ENCODE data around the gene RBM7. TPM values are rescaled to one million over a fixed set of nuclear protein-coding genes. Genes with fewer than 3 reads are reported as not detected.

The RBM7 gene
- total and polyA plus RNA-seq, 4 donors: 11.1 to 23.0 (median 13.9) TPM

- WGBS: 85% methylated on average over 2 of the region's 2 CpGs
- H3K9me3 ChIP-seq (ENCODE audit: control insufficient read depth in 4 of 4, low read length in 3 of 4): no peaks in the 10 kb centered on the region
- no peaks in the 10 kb centered on the region for H3K27me3 ChIP-seq (ENCODE audit: control insufficient read depth in 4 of 4, insufficient read depth in 4 of 4, low read length in 3 of 4)
- no peak overlapping the region for H3K27ac ChIP-seq (ENCODE audit: low read depth in 1 of 2, low read length in 2 of 2)
- H3K4me3 ChIP-seq (ENCODE audit: low read depth in 1 of 3, low read length in 3 of 3): no peak overlapping the region
- no peak for TF ChIP-seq RAD21 (IDR thresholded peaks at IDR 0.05)
- TF ChIP-seq TAF1 (conservative IDR thresholded peaks at IDR 0.05): no peak
- TF ChIP-seq EGR1 (IDR thresholded peaks at IDR 0.05; ENCODE audit: low read depth in 2 of 2): no peak
- TF ChIP-seq YY1 (IDR thresholded peaks at IDR 0.05): no peak
- TF ChIP-seq FOXA2 (IDR thresholded peaks at IDR 0.05): no peak
- no peak for TF ChIP-seq HNF4G (IDR thresholded peaks at IDR 0.05)
- no peak for TF ChIP-seq JUND (IDR thresholded peaks at IDR 0.05)
- TF ChIP-seq CTCF (IDR thresholded peaks at IDR 0.05; ENCODE audit: low read depth, low read length, missing input control): no peak
- no peak for TF ChIP-seq RXRA (IDR thresholded peaks at IDR 0.05)
- no peak for TF ChIP-seq ATF3 (IDR thresholded peaks at IDR 0.05)
- TF ChIP-seq REST (IDR thresholded peaks at IDR 0.05): no peak
- no peak for TF ChIP-seq SP1 (IDR thresholded peaks at IDR 0.05)
- TF ChIP-seq MAX (IDR thresholded peaks at IDR 0.05): no peak
- no peak for TF ChIP-seq GABPA (IDR thresholded peaks at IDR 0.05 in 1 of 2, conservative IDR thresholded peaks at IDR 0.05 in 1 of 2)
- no peak for TF ChIP-seq ZBTB33 (IDR thresholded peaks at IDR 0.05)
- no peak for TF ChIP-seq HNF4A (conservative IDR thresholded peaks at IDR 0.05)
- DNase-seq (ENCODE audit: low spot score): no peak
- H3K4me1 ChIP-seq (ENCODE audit: control insufficient read depth in 4 of 4, insufficient read depth in 4 of 4, low read length in 3 of 4): peaks cover 0 to 15% (median 2%) of the 10 kb centered on the region in 4 donors
- H3K36me3 ChIP-seq (ENCODE audit: control insufficient read depth in 4 of 4, insufficient read depth in 3 of 4, low read depth in 1 of 4, low read length in 3 of 4): peaks cover 1 to 10% (median 4%) of the 10 kb centered on the region in 4 donors
- no peak overlapping the region for H3K9ac ChIP-seq (ENCODE audit: low read depth in 1 of 2, low read length in 2 of 2)
Measured at GRCh38 chr11:114441921-114442320, 41.5 kb downstream of the RBM7 start.

GRCh38 chr11:114442536-114442935 is 42.1 kb downstream of the RBM7 start:
- WGBS: 95% methylated on average over 1 of the region's 1 CpG
- no peak overlapping the region for H3K4me3 ChIP-seq (ENCODE audit: low read depth in 1 of 3, low read length in 3 of 3)
- no peak for DNase-seq (ENCODE audit: low spot score)
- peaks cover 1 to 10% (median 4%) of the 10 kb centered on the region in 4 donors for H3K36me3 ChIP-seq (ENCODE audit: control insufficient read depth in 4 of 4, insufficient read depth in 3 of 4, low read depth in 1 of 4, low read length in 3 of 4)
- no peaks in the 10 kb centered on the region for H3K27me3 ChIP-seq (ENCODE audit: control insufficient read depth in 4 of 4, insufficient read depth in 4 of 4, low read length in 3 of 4)
- H3K4me1 ChIP-seq (ENCODE audit: control insufficient read depth in 4 of 4, insufficient read depth in 4 of 4, low read length in 3 of 4): peaks cover 0 to 15% (median 2%) of the 10 kb centered on the region in 4 donors
- H3K9me3 ChIP-seq (ENCODE audit: control insufficient read depth in 4 of 4, low read length in 3 of 4): no peaks in the 10 kb centered on the region
- no peak overlapping the region for H3K27ac ChIP-seq (ENCODE audit: low read depth in 1 of 2, low read length in 2 of 2)
- no peak overlapping the region for H3K9ac ChIP-seq (ENCODE audit: low read depth in 1 of 2, low read length in 2 of 2)
- TF ChIP-seq TAF1 (conservative IDR thresholded peaks at IDR 0.05) (no peak), ZBTB33 (IDR thresholded peaks at IDR 0.05) (no peak), REST (IDR thresholded peaks at IDR 0.05) (no peak), YY1 (IDR thresholded peaks at IDR 0.05) (no peak), MAX (IDR thresholded peaks at IDR 0.05) (no peak), ATF3 (IDR thresholded peaks at IDR 0.05) (no peak), GABPA (IDR thresholded peaks at IDR 0.05 in 1 of 2, conservative IDR thresholded peaks at IDR 0.05 in 1 of 2) (no peak), EGR1 (IDR thresholded peaks at IDR 0.05; ENCODE audit: low read depth in 2 of 2) (no peak), HNF4G (IDR thresholded peaks at IDR 0.05) (no peak), FOXA2 (IDR thresholded peaks at IDR 0.05) (no peak), RXRA (IDR thresholded peaks at IDR 0.05) (no peak)

All from liver (tissue), 9 donors.